GM19043 (cell line): ENCODE measurements around the gene SLC29A4.
"Not testable (repeated sequence)": the region's sequence is repeated elsewhere in the genome, so short reads cannot be mapped to it uniquely, and the experiment has no call there.

Source experiments
- ATAC-seq: cut with Tn5 transposase; IDR thresholded peaks from one replicate; pipeline ENCODE4 v1.9.1; 2021; ENCODE audit warnings: low read depth; ENCODE audit not compliant: unreplicated experiment

Gene SLC29A4

GRCh38 chr7:5295039-5296014 is 12.6 kb downstream of the SLC29A4 start:
- ATAC-seq, result no peak

GRCh38 chr7:5296015-5296610 is 13.4 kb downstream of the SLC29A4 start:
- no peak for ATAC-seq

- no peak for ATAC-seq
Measured at GRCh38 chr7:5296611-5297226, 14.0 kb downstream of the SLC29A4 start.

GRCh38 chr7:5300366-5300765 is 17.6 kb downstream of the SLC29A4 start:
- ATAC-seq, result no peak

- ATAC-seq, result no peak
Measured at GRCh38 chr7:5302577-5302976, 19.8 kb downstream of the SLC29A4 start.

GRCh38 chr7:5303061-5303460 is 20.3 kb downstream of the SLC29A4 start:
- no peak for ATAC-seq

GRCh38 chr7:5303591-5304505 is 21.1 kb downstream of the SLC29A4 start:
- ATAC-seq, result no peak

- not testable (repeated sequence) for ATAC-seq
Measured at GRCh38 chr7:5305050-5305449, 22.3 kb downstream of the SLC29A4 start.

- not testable (repeated sequence) for ATAC-seq
Measured at GRCh38 chr7:5307221-5308142, 24.7 kb downstream of the SLC29A4 start.

- ATAC-seq, result no peak
Measured at GRCh38 chr7:5309146-5309545, 26.4 kb downstream of the SLC29A4 start.

- ATAC-seq, result no peak
Measured at GRCh38 chr7:5310822-5311405, 28.2 kb downstream of the SLC29A4 start.

GRCh38 chr7:5312276-5313070 is 29.7 kb downstream of the SLC29A4 start:
- not testable (repeated sequence) for ATAC-seq

GRCh38 chr7:5313076-5313885 is 30.5 kb downstream of the SLC29A4 start:
- not testable (repeated sequence) for ATAC-seq

GRCh38 chr7:5314864-5315263 is 32.1 kb downstream of the SLC29A4 start:
- no peak for ATAC-seq

GRCh38 chr7:5315761-5316160 is 33.0 kb downstream of the SLC29A4 start:
- ATAC-seq, result no peak

- ATAC-seq, result not testable (repeated sequence)
Measured at GRCh38 chr7:5318613-5319012, 35.9 kb downstream of the SLC29A4 start.

- ATAC-seq, result no peak
Measured at GRCh38 chr7:5320391-5320790, 37.6 kb downstream of the SLC29A4 start.
